Transverse colon (tissue), 4 donors: ENCODE data around the gene TMPRSS9.

ENCODE experiments used
- EP300 ChIP-seq: sonication (generic); formaldehyde crosslinking; IDR thresholded peaks from one replicate; pipeline ENCODE4 v1.6.1; 2017; ENCODE audit warnings: antibody characterized with exemption, low read depth
- POLR2A ChIP-seq: fragments of 450-650 bp; IDR thresholded peaks from one replicate; pipeline ENCODE4 v1.6.1; 2016; ENCODE audit warnings: antibody characterized with exemption, mild to moderate bottlenecking, moderate library complexity
- POLR2AphosphoS5 ChIP-seq, 3 donors: sonication (generic); formaldehyde crosslinking; IDR thresholded peaks; one replicate each; pipeline ENCODE4 v1.6.1; 2016; ENCODE audit warnings: antibody characterized with exemption in 3 of 3
- TF ChIP-seq, protein P1 (sequence below), 5 experiments: fragments of 200-600 bp in 3 of 5; fragments of 450-650 bp in 2 of 5; sonication (generic) in 3 of 5; IDR thresholded peaks; 1 replicate in 2 of 5; 2 replicates in 3 of 5; pipeline ENCODE4 v1.5.1; 2016 to 2017; ENCODE audit warnings: antibody characterized with exemption in 5 of 5, inconsistent platforms in 3 of 5, mild to moderate bottlenecking in 2 of 5, moderate library complexity in 1 of 5

DNA sequence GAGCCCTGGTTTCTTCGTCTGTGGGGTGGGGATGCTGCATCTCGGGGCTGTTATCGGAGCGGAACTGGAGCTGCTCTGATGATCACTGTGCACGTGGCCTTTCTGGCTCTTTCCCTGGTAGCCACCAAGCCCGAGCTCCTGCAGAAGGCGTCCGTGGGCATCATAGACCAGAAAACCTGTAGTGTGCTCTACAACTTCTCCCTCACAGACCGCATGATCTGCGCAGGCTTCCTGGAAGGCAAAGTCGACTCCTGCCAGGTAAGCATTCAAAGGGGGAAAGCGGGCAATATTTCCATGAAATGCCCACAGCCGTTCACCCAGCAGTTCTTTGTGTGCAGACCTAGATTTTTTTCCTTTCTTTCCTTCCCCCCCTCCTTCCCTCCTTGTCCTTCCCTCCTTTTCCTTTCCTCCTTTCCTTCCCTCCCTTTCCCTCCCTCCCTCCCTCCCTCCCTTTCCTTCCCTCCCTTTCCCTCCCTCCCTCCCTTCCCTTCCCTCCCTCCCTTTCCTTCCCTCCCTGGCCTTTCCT, 57.9 kb downstream of the TMPRSS9 start:
- TF ChIP-seq POLR2A (no peak), POLR2AphosphoS5 (IDR thresholded peaks at IDR 0.05) (no peak), EP300 (no peak)
- TF ChIP-seq, protein P1, sequence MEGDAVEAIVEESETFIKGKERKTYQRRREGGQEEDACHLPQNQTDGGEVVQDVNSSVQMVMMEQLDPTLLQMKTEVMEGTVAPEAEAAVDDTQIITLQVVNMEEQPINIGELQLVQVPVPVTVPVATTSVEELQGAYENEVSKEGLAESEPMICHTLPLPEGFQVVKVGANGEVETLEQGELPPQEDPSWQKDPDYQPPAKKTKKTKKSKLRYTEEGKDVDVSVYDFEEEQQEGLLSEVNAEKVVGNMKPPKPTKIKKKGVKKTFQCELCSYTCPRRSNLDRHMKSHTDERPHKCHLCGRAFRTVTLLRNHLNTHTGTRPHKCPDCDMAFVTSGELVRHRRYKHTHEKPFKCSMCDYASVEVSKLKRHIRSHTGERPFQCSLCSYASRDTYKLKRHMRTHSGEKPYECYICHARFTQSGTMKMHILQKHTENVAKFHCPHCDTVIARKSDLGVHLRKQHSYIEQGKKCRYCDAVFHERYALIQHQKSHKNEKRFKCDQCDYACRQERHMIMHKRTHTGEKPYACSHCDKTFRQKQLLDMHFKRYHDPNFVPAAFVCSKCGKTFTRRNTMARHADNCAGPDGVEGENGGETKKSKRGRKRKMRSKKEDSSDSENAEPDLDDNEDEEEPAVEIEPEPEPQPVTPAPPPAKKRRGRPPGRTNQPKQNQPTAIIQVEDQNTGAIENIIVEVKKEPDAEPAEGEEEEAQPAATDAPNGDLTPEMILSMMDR (IDR thresholded peaks at IDR 0.05) = no peak
